Measurements from ENCODE around the gene CBY2. TPM values are rescaled to one million over a fixed set of nuclear protein-coding genes. Genes with fewer than 3 reads are reported as not detected.

Gene CBY2
- total and polyA plus RNA-seq, 2 of the 4 experiments (the other 2 are of a cell fraction) = not detected

GRCh38 chr13:45691667-45692066, 10.5 kb upstream of the CBY2 start:
- BruUV-seq (replicated peaks) = no TSS peak
- intact Hi-C loops (cut with micrococcal nuclease) (no loop called here), in situ Hi-C loops (cut with MboI; ENCODE audit: low sequenced_read_pairs) (no loop called here), dilution Hi-C loops (cut with HindIII; ENCODE audit: low sequenced_read_pairs, unreplicated experiment) (no loop called here)
- H3K27me3 ChIP-seq (ENCODE audit: control insufficient read depth, insufficient read depth, low read length) = peaks cover 3% of the 10 kb centered on the region
- H3K56ac ChIP-seq (ENCODE audit: extremely low read depth, insufficient read depth, low read length) = no peak overlapping the region
- DNase-seq = no peak
- no peak overlapping the region for H3K4me2 ChIP-seq (ENCODE audit: low read depth, low read length)
- CTCF ChIA-PET = no interaction called here
- POLR2A ChIA-PET (ENCODE audit: unreplicated experiment) = no interaction called here
- H3K9me3 ChIP-seq (ENCODE audit: control insufficient read depth, insufficient read depth, low read length) = no peaks in the 10 kb centered on the region
- no peak overlapping the region for H2AFZ ChIP-seq (replicated peaks; ENCODE audit: low read length, poor library complexity)
- no peak overlapping the region for H2AK9ac ChIP-seq (replicated peaks; ENCODE audit: low read depth, low read length, poor library complexity)
- H3K9ac ChIP-seq (ENCODE audit: low read depth, low read length) = no peak overlapping the region
- H2AK5ac ChIP-seq (ENCODE audit: low read depth, low read length) = no peak overlapping the region
- H3K9me1 ChIP-seq (ENCODE audit: insufficient read depth, low read length) = no peaks in the 10 kb centered on the region
- H2BK5ac ChIP-seq (ENCODE audit: low read depth, low read length, poor library complexity, severe bottlenecking) = no peak overlapping the region
- H3K14ac ChIP-seq (replicated peaks; ENCODE audit: low read depth, low read length) = no peak overlapping the region
- whole genome bisulfite sequencing, 2 experiments (ENCODE audit: extremely low coverage in 2 of 2, insufficient read length in 1 of 2) = no CpG with 5 or more reads among the region's 1 CpG
- no peak overlapping the region for H3K18ac ChIP-seq (ENCODE audit: low read depth, low read length)
- H2BK20ac ChIP-seq (ENCODE audit: low read depth, low read length) = no peak overlapping the region
- no peaks in the 10 kb centered on the region for H3K79me1 ChIP-seq (ENCODE audit: low read depth in 1 of 2, low read length in 2 of 2)
- no peak overlapping the region for H3K27ac ChIP-seq (ENCODE audit: insufficient read depth, low read length)
- ATAC-seq (ENCODE audit: low read depth) = no peak
- no peak overlapping the region for H4K5ac ChIP-seq (ENCODE audit: low read depth, low read length)
- TF ChIP-seq ELK1 (IDR thresholded peaks at IDR 0.05; ENCODE audit: borderline replicate concordance, low read depth, low read length) (no peak), FOS (IDR thresholded peaks at IDR 0.05; ENCODE audit: low read depth, low read length) (no peak), MAZ (IDR thresholded peaks at IDR 0.05; ENCODE audit: borderline replicate concordance, low read depth, low read length) (no peak), CEBPB (IDR thresholded peaks at IDR 0.05; ENCODE audit: low read depth, low read length) (no peak), SMC3 (IDR thresholded peaks at IDR 0.05; ENCODE audit: low read depth, low read length) (no peak), MXI1 (IDR thresholded peaks at IDR 0.05; ENCODE audit: borderline replicate concordance, low read depth, low read length) (no peak), RCOR1 (IDR thresholded peaks at IDR 0.05; ENCODE audit: insufficient replicate concordance, low read length) (no peak), RFX5 (IDR thresholded peaks at IDR 0.05; ENCODE audit: low read depth, low read length) (no peak), BHLHE40 (IDR thresholded peaks at IDR 0.05; ENCODE audit: low read depth, low read length) (no peak), USF2 (IDR thresholded peaks at IDR 0.05; ENCODE audit: low read depth, low read length) (no peak)
- H3K23ac ChIP-seq (ENCODE audit: low read depth, low read length) = no peak overlapping the region
- H3K4ac ChIP-seq (ENCODE audit: low read depth, low read length) = no peak overlapping the region
- no peak overlapping the region for H2BK120ac ChIP-seq (ENCODE audit: low read depth, low read length)
- no peak overlapping the region for H4K8ac ChIP-seq (ENCODE audit: low read depth in 2 of 2, low read length in 2 of 2)
- H3K4me1 ChIP-seq (ENCODE audit: control insufficient read depth, insufficient read depth, low read length) = no peaks in the 10 kb centered on the region
- H3K36me3 ChIP-seq (ENCODE audit: control insufficient read depth, insufficient read depth, low read length) = no peaks in the 10 kb centered on the region
- H4K20me1 ChIP-seq (ENCODE audit: insufficient read depth, low read length) = no peaks in the 10 kb centered on the region
- H2BK15ac ChIP-seq (ENCODE audit: low read depth, low read length) = no peak overlapping the region
- H4K91ac ChIP-seq (ENCODE audit: insufficient read depth, low read depth, low read length) = no peak overlapping the region
- H3K4me3 ChIP-seq (ENCODE audit: insufficient read depth, low read depth, low read length) = no peak overlapping the region

All from IMR-90 (cell line).